Left ventricle myocardium inferior (tissue), 1 donor: Measurements from ENCODE around the gene OR2AJ1. TPM values are rescaled to one million over a fixed set of nuclear protein-coding genes. Genes with fewer than 3 reads are reported as not detected.

Source experiments
- DNase-seq: peaks from one replicate; pipeline ENCODE4 v3.0.0-alpha.2; 2020
- H3K27ac ChIP-seq: fragments of 200-600 bp; replicated peaks from 2 replicates; pipeline ENCODE4 v1.8.0; 2021
- H3K27me3 ChIP-seq: fragments of 200-600 bp; 2 replicates; pipeline ENCODE4 v1.8.0; 2021; ENCODE audit warnings: low read depth
- H3K36me3 ChIP-seq: fragments of 200-600 bp; 2 replicates; pipeline ENCODE4 v1.8.0; 2021
- H3K4me1 ChIP-seq: fragments of 200-600 bp; 2 replicates; pipeline ENCODE4 v1.8.0; 2021
- H3K4me3 ChIP-seq: fragments of 200-600 bp; 2 replicates; pipeline ENCODE4 v1.8.0; 2021; ENCODE audit warnings: mild to moderate bottlenecking, moderate library complexity
- H3K9me3 ChIP-seq: fragments of 200-600 bp; replicated peaks from 2 replicates; pipeline ENCODE4 v1.8.0; 2021
- CTCF ChIP-seq: fragments of 200-600 bp; IDR thresholded peaks from 2 replicates; pipeline ENCODE4 v1.8.0; 2021; ENCODE audit warnings: antibody characterized with exemption, mild to moderate bottlenecking, borderline replicate concordance
- intact Hi-C: fragments of 100-400 bp; cut with micrococcal nuclease; formaldehyde crosslinking; loops from one replicate; pipeline ENCODE4 v1.11.0; 2022
- total RNA-seq: library from RNA; stranded (reverse); fragmentation: NEBNext Ultra II Directional; extraction: Animal tissue kit (Norgen Biotek cat#: 25700); gene quantifications from one replicate; pipeline ENCODE4 v1.2.1, GENCODE V29; 2021
- donor health status: DM: no; HTN: yes; CAD: no; lungs with severe emphysema.

OR2AJ1 gene
- total RNA-seq, 1 donor from 2014 or later = not detected

GRCh38 chr1:247913786-247914185, 10.9 kb upstream of the OR2AJ1 start:
- Histone ChIP-seq H3K27me3 (peaks cover 3% of the 10 kb centered on the region), H3K9me3 (peaks cover 9% of the 10 kb centered on the region), H3K36me3 (no peaks in the 10 kb centered on the region), H3K27ac (no peak overlapping the region), H3K4me3 (no peak overlapping the region), H3K4me1 (no peaks in the 10 kb centered on the region)
- DNase-seq = no peak
- no peak for TF ChIP-seq CTCF
- intact Hi-C loops = no loop called here

GRCh38 chr1:247914941-247915662, 9.6 kb upstream of the OR2AJ1 start:
- TF ChIP-seq CTCF = no peak
- H3K4me3 ChIP-seq = no peak overlapping the region
- intact Hi-C loops = no loop called here
- no peaks in the 10 kb centered on the region for H3K36me3 ChIP-seq
- DNase-seq = no peak
- peaks cover 3% of the 10 kb centered on the region for H3K27me3 ChIP-seq
- H3K4me1 ChIP-seq = no peaks in the 10 kb centered on the region
- peaks cover 9% of the 10 kb centered on the region for H3K9me3 ChIP-seq
- H3K27ac ChIP-seq = no peak overlapping the region

GRCh38 chr1:247919952-247920351, 4.7 kb upstream of the OR2AJ1 start, which contains the start of gene OR2T8:
Gene OR2T8 (plus strand): TSS chr1:247920252. CDS start chr1:247921018, 766 bp downstream.
- intact Hi-C loops = no loop called here

GRCh38 chr1:247923941-247924340, 748 bp upstream of the OR2AJ1 start:
- no peak for DNase-seq
- intact Hi-C loops = no loop called here
- no peaks in the 10 kb centered on the region for H3K27me3 ChIP-seq
- no peak for TF ChIP-seq CTCF
- H3K36me3 ChIP-seq = no peaks in the 10 kb centered on the region
- no peak overlapping the region for H3K27ac ChIP-seq
- no peak overlapping the region for H3K4me3 ChIP-seq
- no peaks in the 10 kb centered on the region for H3K9me3 ChIP-seq
- H3K4me1 ChIP-seq = no peaks in the 10 kb centered on the region

More at GRCh38 chr1:247919952-247920351, 4.7 kb upstream of the OR2AJ1 start, which contains the start of gene OR2T8:
- H3K27me3 ChIP-seq = peaks cover 3% of the 10 kb centered on the region
- H3K27ac ChIP-seq = no peak within 1 kb of the TSS
- DNase-seq = no peak
- H3K36me3 ChIP-seq = no peaks in the 10 kb centered on the region
- H3K9me3 ChIP-seq = no peaks in the 10 kb centered on the region
- TF ChIP-seq CTCF = no peak
- no peaks in the 10 kb centered on the region for H3K4me1 ChIP-seq
- no peak within 1 kb of the TSS for H3K4me3 ChIP-seq

GRCh38 chr1:247933989-247934388, 9.3 kb downstream of the OR2AJ1 start:
- Histone ChIP-seq H3K27me3 (peaks cover 19% of the 10 kb centered on the region), H3K36me3 (no peaks in the 10 kb centered on the region), H3K27ac (no peak overlapping the region), H3K4me1 (no peaks in the 10 kb centered on the region), H3K4me3 (no peak overlapping the region), H3K9me3 (peaks cover 15% of the 10 kb centered on the region)
- no peak for DNase-seq
- TF ChIP-seq CTCF = no peak
- intact Hi-C loops = no loop called here
